Right lobe of liver (tissue), 6 donors: ENCODE results near the gene RAVER1. TPM values are rescaled to one million over a fixed set of nuclear protein-coding genes. Genes with fewer than 3 reads are reported as not detected.
A peak's percentile ranks its signal among the peaks of the same experiment; 100 is the strongest.

Experiments used
- ATAC-seq, 4 donors: fragments of 200-7000 bp; cut with Tn5 transposase; one replicate each; pipeline ENCODE4 v1.9.1; 2020; ENCODE audit warnings: mild to moderate bottlenecking in 4 of 4, moderate library complexity in 4 of 4
- DNase-seq, 3 donors: peaks; one replicate each; pipeline ENCODE4 v3.0.0-alpha.2; 2020
- H3K27ac ChIP-seq, 3 donors: fragments of 200-600 bp; one replicate each; pipeline ENCODE4 v1.8.0; 2022
- H3K27me3 ChIP-seq, 2 donors: fragments of 200-600 bp; one replicate each; pipeline ENCODE4 v1.8.0; 2022
- H3K36me3 ChIP-seq, 4 donors: fragments of 200-600 bp; sonication (generic) in 1 of 4; one replicate each; pipeline versions ENCODE4 v1.5.1 to v1.8.0; 2017 to 2022; ENCODE audit warnings: control low read depth in 1 of 4
- H3K4me1 ChIP-seq, 4 donors: fragments of 200-600 bp; sonication (generic) in 1 of 4; one replicate each; pipeline versions ENCODE4 v1.5.1 to v1.8.0; 2017 to 2022; ENCODE audit warnings: control low read depth in 1 of 4
- H3K4me3 ChIP-seq, 3 donors: fragments of 200-600 bp; one replicate each; pipeline ENCODE4 v1.8.0; 2022
- H3K9me3 ChIP-seq, 4 donors: fragments of 200-600 bp; sonication (generic) in 1 of 4; one replicate each; pipeline versions ENCODE4 v1.5.1 to v1.8.0; 2017 to 2022; ENCODE audit warnings: control low read depth in 1 of 4
- CTCF ChIP-seq, 4 donors: fragments of 200-600 bp in 3 of 4; fragments of 450-650 bp in 1 of 4; IDR thresholded peaks; one replicate each; pipeline versions ENCODE4 v1.5.1 to v1.8.0; 2016 to 2022; ENCODE audit warnings: antibody characterized with exemption in 4 of 4, mild to moderate bottlenecking in 2 of 4
- POLR2A ChIP-seq: fragments of 450-650 bp; IDR thresholded peaks from one replicate; pipeline ENCODE4 v1.6.1; 2017; ENCODE audit warnings: antibody characterized with exemption, mild to moderate bottlenecking
- WGBS: methylation state at CpG from one replicate; pipeline ENCODE4 v1.1.6; 2018; ENCODE audit warnings: low coverage, low lambda C conversion rate; ENCODE audit not compliant: insufficient coverage; ENCODE audit errors: missing lambda C conversion rate; 5-methylcytosine and 5-hydroxymethylcytosine counted together
- intact Hi-C, 2 donors: fragments of 100-400 bp; cut with DNase I; formaldehyde crosslinking; loops; one replicate each; pipeline versions ENCODE4 v1.11.2 to v1.14.1; 2022
- total RNA-seq, 6 experiments: library from RNA; depleted of rRNA in 2 of 6; stranded (reverse); fragments of >200 nt in 2 of 6; fragmentation: NEBNext Ultra II Directional in 3 of 6; extraction: Animal tissue kit (Norgen Biotek cat#: 25700) in 3 of 6; gene quantifications; one replicate each; pipeline versions ENCODE4 v1.1.0 to v1.2.4, GENCODE V29; 2016 to 2023
- donor health status: DM: no; HTN: yes; CAD: no.
- donor health status: DM: no; HTN: no; CAD: no.
- donor health status: DM: no; HTN: no; CAD: no.
- donor health status: DM: no; HTN: yes; CAD: no.
- donor health status: DM: no; HTN: yes; CAD: no.

RAVER1 gene
- total RNA-seq, 6 experiments from 2014 or later: 5.2 to 9.5 (median 7.1) TPM

DNA sequence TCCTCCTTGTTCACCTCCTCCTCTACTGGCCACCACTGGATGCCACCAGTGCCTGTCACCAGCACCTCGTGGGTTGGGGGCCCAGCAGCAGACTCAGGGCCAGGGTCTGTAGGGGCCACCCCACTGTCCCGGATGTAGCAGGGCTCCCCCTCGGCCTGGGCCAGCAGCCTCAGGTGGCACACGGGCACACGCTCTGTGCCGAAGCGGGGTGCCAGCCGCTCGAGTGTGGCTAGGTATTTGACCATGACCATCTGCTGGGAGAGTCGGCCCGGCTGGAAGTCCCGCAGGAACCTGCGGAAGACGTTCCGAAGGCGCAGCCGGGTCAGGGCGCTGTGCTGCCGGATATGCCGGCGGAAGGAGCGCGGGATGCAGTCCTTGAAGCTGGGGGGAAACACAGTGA, 32.2 kb upstream of the RAVER1 start:
- Histone ChIP-seq H3K9me3 (no peaks in the 10 kb centered on the region), H3K4me3 (no peak overlapping the region), H3K27me3 (no peaks in the 10 kb centered on the region), H3K27ac (no peak overlapping the region), H3K36me3 (peaks cover 0 to 42% (median 12%) of the 10 kb centered on the region in 4 donors), H3K4me1 (no peaks in the 10 kb centered on the region)
- TF ChIP-seq CTCF (IDR thresholded peaks at IDR 0.05): no peak
- no peak for TF ChIP-seq POLR2A
- no peak for DNase-seq
- no peak for ATAC-seq
- WGBS: no CpG with 5 or more reads among the region's 23 CpGs
- intact Hi-C loops: no loop called here

DNA sequence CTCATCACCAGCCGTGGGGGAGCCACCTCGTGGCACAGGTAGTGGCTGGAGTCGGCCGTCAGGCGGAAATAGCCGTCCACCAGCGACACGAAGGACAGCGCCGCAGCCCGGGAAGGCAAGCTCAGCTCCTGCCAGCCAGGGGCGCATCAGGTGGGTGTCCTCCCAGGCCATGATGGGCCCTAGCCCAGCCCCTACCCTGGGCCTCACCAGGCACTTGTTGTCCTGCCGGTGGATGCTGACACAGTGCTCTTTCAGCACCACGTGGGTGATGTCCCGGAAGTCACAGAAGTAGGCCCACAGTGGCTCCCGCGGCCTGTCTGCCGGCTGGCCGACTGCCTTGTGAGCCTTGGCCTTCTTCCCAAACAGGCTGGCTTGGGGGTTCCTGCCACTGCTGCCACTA, 31.3 kb upstream of the RAVER1 start:
- ATAC-seq: peak; percentile 54 to 79 (median 68)
- no peak for TF ChIP-seq POLR2A
- no peak for TF ChIP-seq CTCF (IDR thresholded peaks at IDR 0.05)
- WGBS: no CpG with 5 or more reads among the region's 19 CpGs
- Histone ChIP-seq H3K9me3 (no peaks in the 10 kb centered on the region), H3K27ac (no peak overlapping the region), H3K27me3 (no peaks in the 10 kb centered on the region), H3K4me1 (no peaks in the 10 kb centered on the region), H3K4me3 (no peak overlapping the region), H3K36me3 (peaks cover 0 to 42% (median 12%) of the 10 kb centered on the region in 4 donors)
- DNase-seq: peak in 1 of 3 donors; percentile 41
- intact Hi-C loops: no loop called here

GRCh38 chr19:10363789-10364281, 30.5 kb upstream of the RAVER1 start:
- Histone ChIP-seq H3K4me1 (no peaks in the 10 kb centered on the region), H3K27ac (no peak overlapping the region), H3K9me3 (no peaks in the 10 kb centered on the region), H3K4me3 (no peak overlapping the region), H3K36me3 (peaks cover 0 to 48% (median 12%) of the 10 kb centered on the region in 4 donors), H3K27me3 (no peaks in the 10 kb centered on the region)
- TF ChIP-seq POLR2A (no peak), CTCF (IDR thresholded peaks at IDR 0.05) (no peak)
- ATAC-seq: no peak
- WGBS: 96% methylated on average over 3 of the region's 12 CpGs
- intact Hi-C loops: no loop called here
- no peak for DNase-seq

DNA sequence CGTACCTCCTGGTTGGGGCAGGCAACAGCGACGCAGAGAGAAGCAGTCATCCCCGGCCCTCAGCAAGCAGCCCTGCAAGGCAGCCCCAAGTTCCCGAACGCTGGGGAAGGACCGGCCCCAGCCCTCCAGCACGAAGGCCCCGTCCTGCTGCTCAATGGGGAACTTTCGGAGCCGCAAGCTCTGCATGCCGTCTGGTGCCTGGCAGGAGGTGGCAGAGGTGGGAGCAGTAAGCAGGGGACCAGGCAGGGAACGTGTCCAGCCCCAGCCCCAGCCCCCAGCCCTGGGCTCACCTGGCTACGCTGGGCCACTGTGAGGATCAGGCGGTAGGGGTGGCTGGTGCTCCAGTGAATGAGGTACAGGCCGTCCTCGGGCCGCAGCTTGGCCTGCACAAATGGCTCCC, 28.9 kb upstream of the RAVER1 start:
- Histone ChIP-seq H3K27me3 (no peaks in the 10 kb centered on the region), H3K36me3 (peaks cover 0 to 53% (median 11%) of the 10 kb centered on the region in 4 donors), H3K27ac (no peak overlapping the region), H3K9me3 (no peaks in the 10 kb centered on the region), H3K4me1 (no peaks in the 10 kb centered on the region), H3K4me3 (no peak overlapping the region)
- TF ChIP-seq CTCF (IDR thresholded peaks at IDR 0.05) (no peak), POLR2A (no peak)
- intact Hi-C loops: no loop called here
- no CpG with 5 or more reads among the region's 18 CpGs for WGBS
- DNase-seq: no peak
- ATAC-seq: no peak

- Histone ChIP-seq H3K27ac (no peak overlapping the region), H3K36me3 (peaks cover 0 to 52% (median 9%) of the 10 kb centered on the region in 4 donors), H3K4me1 (no peaks in the 10 kb centered on the region), H3K4me3 (no peak overlapping the region), H3K27me3 (no peaks in the 10 kb centered on the region), H3K9me3 (no peaks in the 10 kb centered on the region)
- intact Hi-C loops: no loop called here
- DNase-seq (no peak), ATAC-seq (peak in 1 of 4 donors; percentile 12)
- TF ChIP-seq POLR2A (no peak), CTCF (IDR thresholded peaks at IDR 0.05) (no peak)
- 100% methylated on average over 1 of the region's 16 CpGs for WGBS
These were observed 28.3 kb upstream of the RAVER1 start for GRCh38 chr19:10361569-10362011.
